ENCODE results near the gene RPS6KA3.

- TF ChIP-seq CTCF (IDR thresholded peaks at IDR 0.05) (no peak), ZFX (IDR thresholded peaks at IDR 0.05; ENCODE audit: borderline replicate concordance) (no peak)
Observed at GRCh38 chrX:20197641-20198210, 69.0 kb downstream of the RPS6KA3 start.
